ENCODE results near the gene GJA3.

Gene GJA3

DNA sequence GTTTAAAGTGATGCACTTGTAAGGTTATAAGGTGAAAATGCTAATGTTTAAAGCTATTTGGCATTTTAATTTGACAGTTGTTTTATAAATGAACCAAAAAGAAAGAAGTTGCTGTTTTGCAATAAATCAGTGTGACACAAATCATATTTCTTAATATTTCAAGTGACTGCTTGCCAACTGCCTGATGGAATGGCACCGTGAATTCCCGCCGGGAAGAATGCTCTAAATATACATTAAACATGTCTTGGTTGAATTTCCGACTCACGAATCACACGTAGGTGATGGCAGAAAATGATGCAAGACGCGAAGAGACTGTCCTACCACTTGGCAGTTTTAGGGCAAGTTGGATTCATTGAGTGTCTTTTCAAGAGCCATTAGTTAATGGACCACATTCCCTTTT lies 34.9 kb upstream of the GJA3 start:
- Histone ChIP-seq H3K9me2 (replicated peaks; ENCODE audit: control insufficient read depth, low read length) (no peaks in the 10 kb centered on the region), H3K4me1 (ENCODE audit: control insufficient read depth, low read length) (no peaks in the 10 kb centered on the region), H3K36me3 (ENCODE audit: control insufficient read depth, low read length) (no peaks in the 10 kb centered on the region), H3K4me2 (ENCODE audit: low read length) (no peak overlapping the region), H3K9me3 (ENCODE audit: control insufficient read depth, insufficient read depth, low read length) (no peaks in the 10 kb centered on the region), H3K79me2 (ENCODE audit: control insufficient read depth, low read length) (no peaks in the 10 kb centered on the region), H3K4me3 (ENCODE audit: low read length) (no peak overlapping the region), H4K20me1 (ENCODE audit: control insufficient read depth, insufficient read depth, low read depth, low read length) (no peaks in the 10 kb centered on the region), H3F3A (ENCODE audit: control insufficient read depth, insufficient read depth) (no peaks in the 10 kb centered on the region), H3K27ac (ENCODE audit: low read depth, low read length) (no peak overlapping the region), H3K27me3 (ENCODE audit: control insufficient read depth, low read length) (peaks cover 67% of the 10 kb centered on the region)
- no peak for TF ChIP-seq EZH2phosphoT487 (IDR thresholded peaks at IDR 0.05; ENCODE audit: borderline replicate concordance, low read length)
- TF ChIP-seq, protein P1, sequence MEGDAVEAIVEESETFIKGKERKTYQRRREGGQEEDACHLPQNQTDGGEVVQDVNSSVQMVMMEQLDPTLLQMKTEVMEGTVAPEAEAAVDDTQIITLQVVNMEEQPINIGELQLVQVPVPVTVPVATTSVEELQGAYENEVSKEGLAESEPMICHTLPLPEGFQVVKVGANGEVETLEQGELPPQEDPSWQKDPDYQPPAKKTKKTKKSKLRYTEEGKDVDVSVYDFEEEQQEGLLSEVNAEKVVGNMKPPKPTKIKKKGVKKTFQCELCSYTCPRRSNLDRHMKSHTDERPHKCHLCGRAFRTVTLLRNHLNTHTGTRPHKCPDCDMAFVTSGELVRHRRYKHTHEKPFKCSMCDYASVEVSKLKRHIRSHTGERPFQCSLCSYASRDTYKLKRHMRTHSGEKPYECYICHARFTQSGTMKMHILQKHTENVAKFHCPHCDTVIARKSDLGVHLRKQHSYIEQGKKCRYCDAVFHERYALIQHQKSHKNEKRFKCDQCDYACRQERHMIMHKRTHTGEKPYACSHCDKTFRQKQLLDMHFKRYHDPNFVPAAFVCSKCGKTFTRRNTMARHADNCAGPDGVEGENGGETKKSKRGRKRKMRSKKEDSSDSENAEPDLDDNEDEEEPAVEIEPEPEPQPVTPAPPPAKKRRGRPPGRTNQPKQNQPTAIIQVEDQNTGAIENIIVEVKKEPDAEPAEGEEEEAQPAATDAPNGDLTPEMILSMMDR (IDR thresholded peaks at IDR 0.05; ENCODE audit: low read depth, low read length, poor library complexity, severe bottlenecking): no peak

DNA sequence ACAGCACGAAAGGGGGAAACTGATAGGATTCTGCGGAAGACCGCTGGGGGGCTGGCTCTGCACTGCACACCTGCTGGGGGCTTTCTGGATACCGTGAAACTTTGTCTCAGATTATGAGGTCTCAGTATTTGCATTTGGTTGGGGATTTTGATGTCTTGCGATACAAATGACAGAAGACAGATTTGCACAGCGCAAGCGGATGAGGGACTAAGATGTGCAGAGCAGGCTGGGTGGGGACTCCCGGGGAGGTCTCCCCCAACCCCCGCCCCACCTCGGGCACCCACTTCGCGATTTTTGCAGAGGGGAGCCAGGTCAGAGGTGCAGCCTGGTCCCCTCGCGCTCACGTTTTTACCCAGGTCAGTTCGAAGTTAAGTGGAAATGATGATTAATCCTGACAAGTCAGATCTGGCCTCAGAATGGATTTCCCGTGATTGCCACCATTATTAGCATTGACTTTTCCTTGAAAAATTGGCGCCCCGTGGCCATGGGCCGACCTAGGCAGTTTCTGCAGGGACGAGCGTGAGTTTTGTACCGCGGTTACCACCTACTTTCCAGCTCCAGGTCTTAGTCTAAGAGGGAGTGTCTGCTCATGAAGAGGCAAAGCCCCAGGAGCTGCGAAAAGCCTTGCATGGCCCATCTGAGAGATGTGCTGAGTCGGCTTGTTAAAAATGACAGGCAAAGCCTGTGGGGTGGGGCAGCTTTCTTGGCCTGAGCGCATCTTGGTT lies 33.2 kb upstream of the GJA3 start:
- peak; percentile 45; the same call in 1 of the 2 replicates for TF ChIP-seq EZH2phosphoT487 (IDR thresholded peaks at IDR 0.05; ENCODE audit: borderline replicate concordance, low read length)
- TF ChIP-seq, protein P1 (IDR thresholded peaks at IDR 0.05; ENCODE audit: low read depth, low read length, poor library complexity, severe bottlenecking): no peak
- no peak overlapping the region for H3K4me2 ChIP-seq (ENCODE audit: low read length)
- no peaks in the 10 kb centered on the region for H3K9me3 ChIP-seq (ENCODE audit: control insufficient read depth, insufficient read depth, low read length)
- H3K4me1 ChIP-seq (ENCODE audit: control insufficient read depth, low read length): no peaks in the 10 kb centered on the region
- no peaks in the 10 kb centered on the region for H3K36me3 ChIP-seq (ENCODE audit: control insufficient read depth, low read length)
- peaks cover 69% of the 10 kb centered on the region for H3K27me3 ChIP-seq (ENCODE audit: control insufficient read depth, low read length)
- H3K4me3 ChIP-seq (ENCODE audit: low read length): no peak overlapping the region
- no peaks in the 10 kb centered on the region for H4K20me1 ChIP-seq (ENCODE audit: control insufficient read depth, insufficient read depth, low read depth, low read length)
- no peaks in the 10 kb centered on the region for H3K9me2 ChIP-seq (replicated peaks; ENCODE audit: control insufficient read depth, low read length)
- H3F3A ChIP-seq (ENCODE audit: control insufficient read depth, insufficient read depth): no peaks in the 10 kb centered on the region
- H3K79me2 ChIP-seq (ENCODE audit: control insufficient read depth, low read length): no peaks in the 10 kb centered on the region
- H3K27ac ChIP-seq (ENCODE audit: low read depth, low read length): no peak overlapping the region

DNA sequence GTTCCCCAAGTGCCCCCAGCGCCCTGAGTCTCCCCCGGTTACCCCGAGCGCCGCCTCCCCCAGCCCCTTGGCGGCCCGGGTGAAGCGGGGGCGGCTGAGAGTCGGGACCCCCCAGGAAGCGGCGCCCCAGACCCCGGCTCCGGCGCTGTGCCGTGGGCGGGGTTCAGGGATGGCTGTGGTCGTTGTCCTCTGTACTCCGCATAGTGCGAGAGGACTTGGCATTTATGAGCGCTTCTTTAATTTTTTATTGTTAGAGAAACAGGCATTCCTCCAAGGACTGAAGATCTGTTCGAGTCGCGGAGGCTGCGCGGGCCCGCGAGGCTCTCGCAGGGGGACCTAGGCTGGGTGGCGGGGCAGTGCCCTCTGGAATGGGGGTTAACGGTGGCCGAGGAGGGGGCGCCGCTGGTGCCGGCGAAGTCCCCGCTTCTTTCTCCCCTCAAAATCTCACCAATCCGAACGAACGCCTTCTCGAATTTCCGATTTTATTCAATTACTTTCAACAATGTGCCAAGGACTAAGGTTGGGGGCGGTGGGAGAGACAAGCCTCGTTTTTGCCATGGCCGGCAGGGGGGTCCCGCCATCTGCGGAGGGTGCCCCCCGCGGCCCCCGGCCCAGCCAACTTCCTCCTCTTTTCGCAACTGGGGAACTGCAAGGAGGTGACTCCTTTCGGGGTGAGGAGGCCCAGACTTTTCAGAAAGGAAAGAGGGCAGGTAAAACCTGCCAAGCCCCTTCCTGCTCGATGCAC lies 32.5 kb upstream of the GJA3 start:
- Histone ChIP-seq H3K9me2 (replicated peaks; ENCODE audit: control insufficient read depth, low read length) (no peaks in the 10 kb centered on the region), H4K20me1 (ENCODE audit: control insufficient read depth, insufficient read depth, low read depth, low read length) (no peaks in the 10 kb centered on the region), H3K27me3 (ENCODE audit: control insufficient read depth, low read length) (peaks cover 69% of the 10 kb centered on the region), H3K9me3 (ENCODE audit: control insufficient read depth, insufficient read depth, low read length) (no peaks in the 10 kb centered on the region), H3K4me2 (ENCODE audit: low read length) (no peak overlapping the region), H3K27ac (ENCODE audit: low read depth, low read length) (no peak overlapping the region), H3K36me3 (ENCODE audit: control insufficient read depth, low read length) (no peaks in the 10 kb centered on the region), H3K79me2 (ENCODE audit: control insufficient read depth, low read length) (no peaks in the 10 kb centered on the region), H3K4me3 (ENCODE audit: low read length) (no peak overlapping the region), H3F3A (ENCODE audit: control insufficient read depth, insufficient read depth) (no peaks in the 10 kb centered on the region), H3K4me1 (ENCODE audit: control insufficient read depth, low read length) (no peaks in the 10 kb centered on the region)
- TF ChIP-seq EZH2phosphoT487 (IDR thresholded peaks at IDR 0.05; ENCODE audit: borderline replicate concordance, low read length): peak; percentile 26; the same call in 1 of the 2 replicates
- TF ChIP-seq, protein P1 (IDR thresholded peaks at IDR 0.05; ENCODE audit: low read depth, low read length, poor library complexity, severe bottlenecking): no peak

Data from DOHH2 (cell line).